NCI-H1436 treated with DMSO at 0.1 percent for 48 hours (cell line): Measurements from ENCODE around the gene TRHDE.

Experiments used
- DNase-seq: peaks from one replicate; lab custom pipeline; 2025; lab: John Stamatoyannopoulos, UW

Gene TRHDE

GRCh38 chr12:72448089-72448488 lies 175.9 kb downstream of the TRHDE start:
- DNase-seq, result no peak

- no peak for DNase-seq
Observed at GRCh38 chr12:72448805-72449204, 176.6 kb downstream of the TRHDE start.

- DNase-seq, result no peak
Observed at GRCh38 chr12:72453066-72453465, 180.9 kb downstream of the TRHDE start.

GRCh38 chr12:72453550-72453949 lies 181.4 kb downstream of the TRHDE start:
- no peak for DNase-seq

- DNase-seq, result no peak
Observed at GRCh38 chr12:72464471-72464870, 192.3 kb downstream of the TRHDE start.

- no peak for DNase-seq
Observed at GRCh38 chr12:72465155-72465554, 193.0 kb downstream of the TRHDE start.

GRCh38 chr12:72465940-72466630 lies 193.9 kb downstream of the TRHDE start:
- DNase-seq, result no peak

- DNase-seq, result no peak
Observed at GRCh38 chr12:72467985-72468384, 195.8 kb downstream of the TRHDE start.

- DNase-seq, result no peak
Observed at GRCh38 chr12:72468505-72468904, 196.3 kb downstream of the TRHDE start.

GRCh38 chr12:72471806-72472205 lies 199.6 kb downstream of the TRHDE start:
- DNase-seq, result no peak

- no peak for DNase-seq
Observed at GRCh38 chr12:72472350-72472749, 200.2 kb downstream of the TRHDE start.

GRCh38 chr12:72476301-72476700 lies 204.1 kb downstream of the TRHDE start:
- DNase-seq, result no peak

- DNase-seq, result no peak
Observed at GRCh38 chr12:72485017-72485701, 213.0 kb downstream of the TRHDE start.

- no peak for DNase-seq
Observed at GRCh38 chr12:72491426-72491825, 219.3 kb downstream of the TRHDE start.

GRCh38 chr12:72493407-72493806 lies 221.2 kb downstream of the TRHDE start:
- no peak for DNase-seq

GRCh38 chr12:72498354-72498753 lies 226.2 kb downstream of the TRHDE start:
- no peak for DNase-seq

GRCh38 chr12:72499244-72499643 lies 227.1 kb downstream of the TRHDE start:
- no peak for DNase-seq

- no peak for DNase-seq
Observed at GRCh38 chr12:72502546-72502945, 230.4 kb downstream of the TRHDE start.

- no peak for DNase-seq
Observed at GRCh38 chr12:72505227-72505626, 233.1 kb downstream of the TRHDE start.

GRCh38 chr12:72509891-72510290 lies 237.7 kb downstream of the TRHDE start:
- DNase-seq, result no peak

- DNase-seq, result no peak
Observed at GRCh38 chr12:72510772-72511171, 238.6 kb downstream of the TRHDE start.

- no peak for DNase-seq
Observed at GRCh38 chr12:72511498-72511897, 239.3 kb downstream of the TRHDE start.

- no peak for DNase-seq
Observed at GRCh38 chr12:72511906-72512305, 239.7 kb downstream of the TRHDE start.
